Upper lobe of left lung (tissue), 4 donors: ENCODE measurements around the gene UBE2C.

Source experiments
- POLR2A ChIP-seq, 4 donors: fragments of 450-650 bp; IDR thresholded peaks; one replicate each; pipeline ENCODE4 v1.5.1; 2016 to 2017; ENCODE audit warnings: antibody characterized with exemption in 4 of 4, mild to moderate bottlenecking in 2 of 4
- TF ChIP-seq, protein P1 (sequence below), 6 experiments: fragments of 450-650 bp in 4 of 6; fragments of 200-600 bp in 2 of 6; sonication (generic) in 2 of 6; IDR thresholded peaks; one replicate each; pipeline ENCODE4 v1.5.1; 2016 to 2019; ENCODE audit warnings: antibody characterized with exemption in 6 of 6

- TF ChIP-seq, protein P1, sequence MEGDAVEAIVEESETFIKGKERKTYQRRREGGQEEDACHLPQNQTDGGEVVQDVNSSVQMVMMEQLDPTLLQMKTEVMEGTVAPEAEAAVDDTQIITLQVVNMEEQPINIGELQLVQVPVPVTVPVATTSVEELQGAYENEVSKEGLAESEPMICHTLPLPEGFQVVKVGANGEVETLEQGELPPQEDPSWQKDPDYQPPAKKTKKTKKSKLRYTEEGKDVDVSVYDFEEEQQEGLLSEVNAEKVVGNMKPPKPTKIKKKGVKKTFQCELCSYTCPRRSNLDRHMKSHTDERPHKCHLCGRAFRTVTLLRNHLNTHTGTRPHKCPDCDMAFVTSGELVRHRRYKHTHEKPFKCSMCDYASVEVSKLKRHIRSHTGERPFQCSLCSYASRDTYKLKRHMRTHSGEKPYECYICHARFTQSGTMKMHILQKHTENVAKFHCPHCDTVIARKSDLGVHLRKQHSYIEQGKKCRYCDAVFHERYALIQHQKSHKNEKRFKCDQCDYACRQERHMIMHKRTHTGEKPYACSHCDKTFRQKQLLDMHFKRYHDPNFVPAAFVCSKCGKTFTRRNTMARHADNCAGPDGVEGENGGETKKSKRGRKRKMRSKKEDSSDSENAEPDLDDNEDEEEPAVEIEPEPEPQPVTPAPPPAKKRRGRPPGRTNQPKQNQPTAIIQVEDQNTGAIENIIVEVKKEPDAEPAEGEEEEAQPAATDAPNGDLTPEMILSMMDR (IDR thresholded peaks at IDR 0.05) = no peak
- TF ChIP-seq POLR2A (IDR thresholded peaks at IDR 0.05) = peak in 3 of 4 donors; percentile 11 to 91 (median 90)
Measured at GRCh38 chr20:45857114-45857881, 44.9 kb downstream of the UBE2C start, which contains the start of the genes ACOT8 and ZSWIM3.
